Fibroblast of villous mesenchyme (primary cell): ENCODE data around the gene PPFIBP1. TPM values are rescaled to one million over a fixed set of nuclear protein-coding genes. Genes with fewer than 3 reads are reported as not detected.

Source experiments
- DNase-seq: peaks from one replicate; pipeline ENCODE4 v3.0.0-alpha.2; 2010; ENCODE audit warnings: low read depth
- H3K4me3 ChIP-seq: 2 replicates; pipeline ENCODE4 v1.5.1; 2011; ENCODE audit warnings: low read depth, mild to moderate bottlenecking, low read length
- CTCF ChIP-seq: IDR thresholded peaks from 2 replicates; pipeline ENCODE4 v1.5.1; 2012; ENCODE audit warnings: low read depth, mild to moderate bottlenecking, low read length; ENCODE audit not compliant: insufficient read depth
- total RNA-seq: library from RNA; depleted of rRNA; stranded (reverse); fragments of >200 nt; gene quantifications from 2 replicates; pipeline ENCODE4 v1.2.3, GENCODE V29; 2012

Gene PPFIBP1
- total RNA-seq, 1 donor: 69.1 TPM

DNA sequence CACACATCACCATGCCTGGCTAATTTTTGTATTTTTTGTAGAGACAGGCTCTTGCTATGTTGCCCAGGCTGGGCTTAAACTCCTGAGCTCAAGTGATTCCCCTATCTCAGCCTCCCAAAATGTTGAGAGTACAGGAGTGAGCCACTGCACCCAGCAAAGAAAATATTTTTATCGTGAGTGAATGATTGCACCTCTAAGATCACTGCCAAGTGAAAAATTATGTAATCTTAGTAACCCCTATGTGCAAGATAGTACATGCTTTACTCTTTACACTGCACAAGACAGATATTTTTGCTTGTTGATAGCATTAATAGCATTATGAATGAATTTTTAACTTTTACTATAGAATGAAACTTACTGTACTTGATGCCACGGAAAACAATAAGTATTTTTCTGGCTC, 183.2 kb downstream of the PPFIBP1 start:
- no peak for DNase-seq
- no peak for TF ChIP-seq CTCF
- H3K4me3 ChIP-seq: no peak overlapping the region

- no peak for DNase-seq
- no peak for TF ChIP-seq CTCF
- peak overlapping the region; percentile 98 for H3K4me3 ChIP-seq
Measured at GRCh38 chr12:27709212-27709931, 185.4 kb downstream of the PPFIBP1 start.

GRCh38 chr12:27709932-27710591, 186.1 kb downstream of the PPFIBP1 start:
- peak overlapping the region; percentile 98 for H3K4me3 ChIP-seq
- DNase-seq: peak; percentile 60
- no peak for TF ChIP-seq CTCF

GRCh38 chr12:27710592-27711316, 186.7 kb downstream of the PPFIBP1 start, which contains the start of gene MRPS35:
Gene MRPS35 (plus strand): TSS chr12:27710832. CDS start chr12:27710844, 12 bp downstream.
- peak; percentile 94 for DNase-seq
- TF ChIP-seq CTCF: no peak
- H3K4me3 ChIP-seq: peak within 1 kb of the TSS; percentile 98

DNA sequence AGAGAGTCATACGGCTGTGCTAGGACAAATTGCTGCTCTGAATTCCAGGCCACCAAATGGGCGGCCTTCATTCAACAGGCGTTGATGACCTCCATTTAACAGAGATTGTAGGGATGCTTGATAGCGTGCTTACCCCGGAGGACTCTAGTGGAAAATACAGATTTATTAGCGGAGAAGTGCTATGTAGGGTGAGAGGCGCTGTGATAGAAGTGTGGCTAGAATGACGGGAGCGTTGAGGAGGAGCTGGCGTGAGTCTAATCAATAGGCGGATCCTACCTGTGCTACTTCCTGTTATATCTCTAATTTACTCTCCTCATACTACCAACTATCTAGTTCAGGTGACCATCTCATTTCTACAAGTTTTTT, 187.3 kb downstream of the PPFIBP1 start:
- no peak for DNase-seq
- H3K4me3 ChIP-seq: peak overlapping the region; percentile 98
- no peak for TF ChIP-seq CTCF

DNA sequence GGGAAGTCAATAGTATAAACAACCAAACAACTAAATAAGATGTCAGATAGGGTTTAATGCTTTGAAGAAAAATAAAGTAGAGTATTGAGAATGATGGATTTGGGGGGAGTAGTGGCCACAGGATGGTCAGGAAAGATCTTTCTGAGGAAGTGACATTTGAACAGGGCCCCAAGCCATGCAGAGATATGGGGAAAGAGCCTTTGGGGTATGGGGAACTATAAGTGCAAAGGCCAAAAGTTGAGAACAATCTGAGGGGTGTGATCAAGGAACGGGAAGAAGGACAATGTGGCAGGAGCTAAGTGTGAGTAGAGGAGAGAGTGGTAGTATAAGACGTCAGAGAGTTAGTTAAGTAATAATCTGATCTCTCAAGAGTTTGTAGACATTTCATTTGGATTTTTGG, 188.0 kb downstream of the PPFIBP1 start:
- no peak for DNase-seq
- no peak for TF ChIP-seq CTCF
- H3K4me3 ChIP-seq: peak overlapping the region; percentile 98
